CD4-positive, alpha-beta T cell treated with Interleukin-17A for 1 hour (primary cell): ENCODE results near the gene DIRAS1.
"Not testable (repeated sequence)": the region's sequence is repeated elsewhere in the genome, so short reads cannot be mapped to it uniquely, and the experiment has no call there.

Source experiments
- DNase-seq: peaks from one replicate; pipeline ENCODE4 v3.0.0-alpha.2; 2020

DIRAS1 gene

GRCh38 chr19:2726160-2726855, 5.1 kb upstream of the DIRAS1 start:
- no peak for DNase-seq

- no peak for DNase-seq
These were observed 3.0 kb upstream of the DIRAS1 start for GRCh38 chr19:2724148-2724557.

GRCh38 chr19:2723747-2724146, 2.6 kb upstream of the DIRAS1 start:
- no peak for DNase-seq

GRCh38 chr19:2723345-2723715, 2.2 kb upstream of the DIRAS1 start:
- no peak for DNase-seq

- DNase-seq = no peak
These were observed 1.6 kb upstream of the DIRAS1 start for GRCh38 chr19:2722541-2723344.

- no peak for DNase-seq
These were observed 683 bp upstream of the DIRAS1 start for GRCh38 chr19:2721570-2722540.

GRCh38 chr19:2719920-2720776, 1.0 kb downstream of the DIRAS1 start:
- no peak for DNase-seq

DNA sequence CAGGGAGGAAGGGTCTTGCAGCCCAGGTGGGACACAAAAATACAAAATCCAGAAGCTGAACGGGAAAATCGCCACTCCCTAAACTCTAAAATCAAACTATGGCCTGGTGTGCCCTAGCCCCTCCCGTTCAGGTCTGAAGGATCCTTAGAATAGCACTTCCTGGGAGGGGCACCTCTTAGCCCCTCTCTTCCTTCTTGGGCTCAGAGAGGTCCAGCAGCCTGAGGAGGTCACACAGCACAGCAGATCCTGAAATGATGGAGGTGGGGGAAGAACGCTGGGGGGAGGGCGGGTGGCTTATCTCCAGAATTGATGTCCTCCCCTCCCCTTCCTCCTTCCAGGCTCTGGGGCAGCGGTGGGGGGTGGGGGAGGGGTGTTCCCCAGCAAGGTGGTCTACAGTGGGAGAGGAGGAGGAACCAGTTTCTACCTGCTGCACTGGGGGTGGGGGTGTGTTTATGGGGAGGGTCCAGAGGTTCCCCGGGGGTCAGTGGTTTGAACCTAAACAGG, 1.9 kb downstream of the DIRAS1 start:
- DNase-seq = no peak

- no peak for DNase-seq
These were observed 3.3 kb downstream of the DIRAS1 start for GRCh38 chr19:2717638-2718541.

- DNase-seq = no peak
These were observed 4.2 kb downstream of the DIRAS1 start for GRCh38 chr19:2716722-2717637.

DNA sequence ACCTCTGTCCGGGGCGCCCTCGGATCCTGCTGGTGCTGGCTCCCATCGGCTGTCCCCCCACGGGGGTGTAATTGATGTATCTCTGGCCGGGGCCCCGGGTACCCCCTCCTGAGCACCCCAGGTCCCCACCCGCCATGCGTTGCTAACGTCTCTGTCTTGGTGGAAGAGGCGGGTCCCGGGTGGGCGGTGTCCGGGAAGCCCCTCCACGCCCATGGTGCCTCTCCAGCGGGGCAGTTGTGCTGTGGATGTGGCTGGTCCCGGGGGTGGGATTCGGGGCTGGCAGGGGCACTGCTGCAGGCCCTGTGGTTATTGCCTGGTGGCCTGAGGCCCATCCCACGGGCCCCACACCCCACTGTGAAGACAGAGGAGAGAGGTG, 4.9 kb downstream of the DIRAS1 start:
- no peak for DNase-seq

- no peak for DNase-seq
These were observed 5.5 kb downstream of the DIRAS1 start for GRCh38 chr19:2715470-2716274.

DNA sequence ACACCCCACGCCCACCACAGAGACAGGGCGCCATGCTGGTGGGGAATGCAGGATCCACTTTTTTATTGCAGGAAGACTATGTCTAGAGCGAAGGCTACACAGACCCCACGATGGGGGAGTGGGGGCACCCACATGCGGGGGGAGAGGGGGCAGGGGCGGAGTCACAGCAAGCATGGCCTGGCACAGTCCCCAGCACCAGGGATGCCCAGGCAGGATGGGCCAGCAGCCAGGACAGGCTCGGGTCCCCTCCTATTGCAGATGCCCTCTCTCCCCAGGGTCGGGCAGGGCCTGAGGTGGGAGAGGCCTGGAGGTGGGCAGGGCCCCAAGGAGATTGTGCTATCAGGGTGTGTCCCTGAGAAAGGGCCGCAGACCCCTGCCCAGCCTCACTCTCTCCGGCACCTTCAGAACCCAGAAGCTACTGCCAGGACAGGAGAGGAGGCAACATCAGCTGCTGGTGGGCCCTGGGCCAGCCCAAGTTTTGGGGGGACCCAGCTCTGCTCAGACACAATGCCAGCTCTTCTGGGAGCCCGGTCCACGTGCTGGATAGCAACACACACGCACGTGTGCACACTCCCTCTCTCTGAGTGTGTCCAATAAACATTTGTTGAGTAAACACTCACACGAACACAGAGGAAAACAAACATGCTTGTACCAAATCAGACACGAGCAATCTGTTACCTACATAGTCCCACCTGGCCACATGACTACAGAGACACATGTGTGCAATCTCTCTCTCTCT, 6.5 kb downstream of the DIRAS1 start:
- no peak for DNase-seq

DNA sequence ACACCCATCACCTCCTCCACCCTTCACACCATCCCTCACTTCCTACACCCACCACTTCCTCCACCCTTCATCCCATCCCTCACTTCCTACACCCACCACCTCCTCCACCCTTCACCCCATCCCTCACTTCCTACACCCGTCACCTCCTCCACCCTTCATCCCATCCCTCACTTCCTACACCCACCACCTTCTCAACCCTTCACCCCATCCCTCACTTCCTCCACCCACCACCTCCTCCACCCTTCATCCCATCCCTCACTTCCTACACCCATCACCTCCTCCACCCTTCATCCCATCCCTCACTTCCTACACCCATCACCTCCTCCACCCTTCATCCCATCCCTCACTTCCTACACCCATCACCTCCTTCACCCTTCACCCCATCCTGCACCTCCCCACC, 7.1 kb downstream of the DIRAS1 start:
- DNase-seq = not testable (repeated sequence)

DNA sequence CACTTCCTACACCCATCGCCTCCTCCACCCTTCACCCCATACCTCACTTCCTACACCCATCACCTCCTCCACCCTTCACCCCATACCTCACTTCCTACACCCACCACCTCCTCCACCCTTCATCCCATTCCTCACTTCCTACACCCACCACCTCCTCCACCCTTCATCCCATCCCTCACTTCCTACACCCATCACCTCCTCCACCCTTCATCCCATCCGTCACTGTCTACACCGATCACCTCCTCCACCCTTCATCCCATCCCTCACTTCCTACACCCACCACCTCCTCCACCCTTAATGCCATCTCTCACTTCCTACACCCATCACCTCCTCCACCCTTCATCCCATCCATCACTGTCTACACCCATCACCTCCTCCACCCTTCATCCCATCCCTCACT, 8.0 kb downstream of the DIRAS1 start:
- not testable (repeated sequence) for DNase-seq

DNA sequence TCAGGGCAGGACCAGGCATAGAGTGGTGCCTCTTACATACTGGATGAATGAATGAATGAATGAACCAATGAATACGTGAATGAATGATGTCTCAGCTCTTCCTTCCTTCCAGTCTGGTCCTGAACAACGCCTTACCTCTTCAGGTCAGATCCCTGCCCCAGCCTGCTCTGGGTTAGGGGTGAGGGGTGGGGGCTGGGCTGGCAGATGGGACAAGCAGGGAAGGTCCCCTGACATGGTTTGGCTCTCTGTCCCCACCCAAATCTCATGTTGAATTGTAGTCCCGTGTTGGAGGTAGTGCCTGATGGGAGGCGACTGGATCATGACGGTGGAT, 9.3 kb downstream of the DIRAS1 start:
- DNase-seq = no peak

DNA sequence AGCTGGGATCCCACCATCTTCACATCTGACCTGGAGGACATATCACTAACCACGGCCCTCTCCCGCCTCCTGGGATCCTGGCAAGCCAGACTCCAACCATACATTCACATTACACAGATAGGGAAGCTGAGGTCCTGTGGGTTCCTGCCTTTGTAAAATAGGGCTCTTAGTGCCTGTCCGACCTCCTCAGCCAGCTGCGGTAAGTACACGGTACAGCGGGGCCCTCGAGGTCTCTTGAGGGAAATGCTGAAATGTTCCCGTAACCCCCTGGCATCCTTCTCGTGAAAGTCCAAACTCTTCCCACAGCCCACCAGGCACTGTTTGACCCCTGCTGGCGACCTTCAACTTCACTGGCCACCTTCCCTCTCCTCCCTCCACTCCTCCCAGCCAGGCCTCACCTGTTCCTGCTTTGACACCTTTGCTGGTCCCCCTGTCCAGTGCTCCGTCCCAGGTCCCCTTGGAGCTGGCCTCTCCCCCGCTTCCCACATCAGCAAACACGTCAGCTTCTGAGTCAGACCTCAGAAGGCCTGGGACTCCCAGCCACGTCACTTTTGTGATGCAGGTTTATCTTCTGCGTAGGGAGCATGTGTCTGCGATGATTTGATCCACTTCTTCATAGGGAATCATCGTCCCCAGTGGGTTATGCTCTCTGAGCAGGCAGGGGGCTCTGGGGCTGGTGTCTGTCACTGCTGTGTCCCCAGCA, 9.8 kb downstream of the DIRAS1 start:
- DNase-seq = no peak

DNA sequence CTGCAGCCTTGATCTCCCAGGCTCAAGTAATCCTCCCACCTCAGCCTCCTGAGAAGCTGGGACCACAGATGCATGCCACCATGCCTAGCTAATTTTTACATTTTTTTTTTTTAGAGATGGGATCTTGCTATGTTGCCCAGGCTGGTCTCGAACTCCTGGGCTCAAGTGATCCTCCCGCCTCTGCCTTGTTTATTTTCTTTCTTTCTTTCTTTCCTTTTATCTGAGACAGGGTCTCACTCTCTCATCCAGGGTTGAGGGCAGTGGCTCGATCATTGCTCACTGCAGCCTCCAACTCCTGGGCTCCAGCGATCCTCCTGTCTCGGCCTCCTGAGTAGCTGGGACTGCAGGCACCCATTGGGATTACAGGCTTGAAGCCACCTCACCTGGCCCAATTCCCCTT, 14.9 kb downstream of the DIRAS1 start:
- no peak for DNase-seq
